ENCODE results near the gene LRIT2.
"Not testable (repeated sequence)": the region's sequence is repeated elsewhere in the genome, so short reads cannot be mapped to it uniquely, and the experiment has no call there.

Gene LRIT2

GRCh38 chr10:84178160-84178609 lies 47.2 kb downstream of the LRIT2 start:
- DNase-seq, result no peak

GRCh38 chr10:84177541-84178141 lies 47.7 kb downstream of the LRIT2 start:
- DNase-seq, result no peak

GRCh38 chr10:84176836-84177474 lies 48.4 kb downstream of the LRIT2 start:
- DNase-seq, result no peak

- DNase-seq, result no peak
These were observed 49.0 kb downstream of the LRIT2 start for GRCh38 chr10:84176351-84176750.

- no peak for DNase-seq
These were observed 49.9 kb downstream of the LRIT2 start for GRCh38 chr10:84175436-84175835.

GRCh38 chr10:84173501-84173929 lies 51.8 kb downstream of the LRIT2 start, which contains the start of gene GPR15LG:
Gene GPR15LG (plus strand): TSS chr10:84173801. CDS start chr10:84173852, 51 bp downstream.
- no peak for DNase-seq

- DNase-seq, result no peak
These were observed 52.6 kb downstream of the LRIT2 start for GRCh38 chr10:84172467-84173356.

GRCh38 chr10:84171700-84172466 lies 53.5 kb downstream of the LRIT2 start:
- DNase-seq, result not testable (repeated sequence)

- DNase-seq, result not testable (repeated sequence)
These were observed 54.1 kb downstream of the LRIT2 start for GRCh38 chr10:84171237-84171636.

Measured in NCI-H1694 treated with DMSO at 0.1 percent for 48 hours (cell line).